Uterus (tissue), 4 donors: Measurements from ENCODE around the gene ARL3. TPM values are rescaled to one million over a fixed set of nuclear protein-coding genes. Genes with fewer than 3 reads are reported as not detected.
"Not testable (repeated sequence)": the region's sequence is repeated elsewhere in the genome, so short reads cannot be mapped to it uniquely, and the experiment has no call there.

Experiments used
- DNase-seq, 2 donors: peaks; one replicate each; pipeline ENCODE4 v3.0.0-alpha.2; 2019 to 2020
- H3K27ac ChIP-seq, 2 donors: fragments of 200-600 bp; sonication (generic); 1 replicate in 1 of 2; 2 replicates in 1 of 2; pipeline ENCODE4 v1.5.1; 2016 to 2018
- H3K27me3 ChIP-seq, 2 donors: fragments of 200-600 bp; sonication (generic); one replicate each; pipeline ENCODE4 v1.5.1; 2018 to 2019; ENCODE audit warnings: control low read depth in 1 of 2
- H3K36me3 ChIP-seq, 2 donors: fragments of 200-600 bp; sonication (generic); one replicate each; pipeline ENCODE4 v1.5.1; 2019; ENCODE audit warnings: control low read depth in 1 of 2
- H3K4me1 ChIP-seq, 2 donors: fragments of 200-600 bp; sonication (generic); one replicate each; pipeline ENCODE4 v1.5.1; 2018 to 2019; ENCODE audit warnings: control low read depth in 1 of 2
- H3K4me3 ChIP-seq, 2 donors: fragments of 200-600 bp; sonication (generic); 1 replicate in 1 of 2; 2 replicates in 1 of 2; pipeline ENCODE4 v1.5.1; 2018 to 2019; ENCODE audit warnings: mild to moderate bottlenecking in 1 of 2
- H3K9me3 ChIP-seq, 2 donors: fragments of 200-600 bp; sonication (generic); one replicate each; pipeline ENCODE4 v1.5.1; 2019; ENCODE audit warnings: control low read depth in 1 of 2
- CTCF ChIP-seq, 4 experiments: fragments of 200-600 bp in 2 of 4; fragments of 450-650 bp in 2 of 4; sonication (generic) in 2 of 4; IDR thresholded peaks; one replicate each; pipeline ENCODE4 v1.5.1; 2016 to 2019; ENCODE audit warnings: antibody characterized with exemption in 4 of 4, mild to moderate bottlenecking in 2 of 4, moderate library complexity in 1 of 4
- POLR2A ChIP-seq, 2 donors: fragments of 450-650 bp; IDR thresholded peaks; one replicate each; pipeline ENCODE4 v1.6.1; 2016; ENCODE audit warnings: antibody characterized with exemption in 2 of 2, mild to moderate bottlenecking in 1 of 2, moderate library complexity in 1 of 2
- intact Hi-C: fragments of 100-400 bp; cut with DNase I; formaldehyde crosslinking; loops from one replicate; pipeline ENCODE4 v1.15.1; 2023; ENCODE audit warnings: low total_unique reads
- total RNA-seq, 4 donors: library from RNA; depleted of rRNA in 3 of 4; stranded (reverse); fragments of >200 nt in 3 of 4; gene quantifications; one replicate each; pipeline versions ENCODE4 v1.1.0 to v1.2.4, GENCODE V29; 2014 to 2023
- donor health status: DM: yes; HTN: yes; CAD: no.

Gene ARL3
- total RNA-seq, 4 donors from 2014 or later: 7.1 to 19.9 (median 11.0) TPM

- TF ChIP-seq POLR2A (IDR thresholded peaks at IDR 0.05) (peak; percentile 72 to 78), CTCF (IDR thresholded peaks at IDR 0.05) (no peak)
- H3K4me3 ChIP-seq: peak within 1 kb of the TSS; percentile 98 to 99
- H3K27ac ChIP-seq: peak within 1 kb of the TSS; percentile 88 to 90
- H3K4me1 ChIP-seq: peaks cover 0 to 4% of the 10 kb centered on the region in 2 donors
- intact Hi-C loops: loop anchor here (10.0 kb wide), 1 partner anchor 51 kb away; no protein-coding TSS in a partner anchor
- no peaks in the 10 kb centered on the region for H3K9me3 ChIP-seq
- no peaks in the 10 kb centered on the region for H3K27me3 ChIP-seq
- no peaks in the 10 kb centered on the region for H3K36me3 ChIP-seq
- DNase-seq: peak; percentile 94 to 98
Observed at GRCh38 chr10:102743588-102744373, 29.6 kb upstream of the ARL3 start, which contains the start of gene WBP1L. TSS of gene WBP1L (plus strand) at chr10:102743948. CDS start at chr10:102744054, 106 bp downstream.

GRCh38 chr10:102743078-102743587 is 28.9 kb upstream of the ARL3 start:
- Histone ChIP-seq H3K36me3 (no peaks in the 10 kb centered on the region), H3K27me3 (no peaks in the 10 kb centered on the region), H3K4me1 (peaks cover 0 to 4% of the 10 kb centered on the region in 2 donors), H3K9me3 (no peaks in the 10 kb centered on the region), H3K27ac (peak overlapping the region in 1 of 2 donors; percentile 31), H3K4me3 (peak overlapping the region in 1 of 2 donors; percentile 28)
- TF ChIP-seq CTCF (IDR thresholded peaks at IDR 0.05): no peak
- no peak for TF ChIP-seq POLR2A (IDR thresholded peaks at IDR 0.05)
- intact Hi-C loops: loop anchor here (10.0 kb wide), 1 partner anchor 52 kb away; no protein-coding TSS in a partner anchor
- no peak for DNase-seq

- intact Hi-C loops: loop anchor here (10.0 kb wide), 1 partner anchor 52 kb away; no protein-coding TSS in a partner anchor
- H3K4me3 ChIP-seq, H3K36me3 ChIP-seq, H3K27me3 ChIP-seq, H3K27ac ChIP-seq, H3K4me1 ChIP-seq, DNase-seq, H3K9me3 ChIP-seq: not testable (repeated sequence)
Observed at GRCh38 chr10:102742313-102742712, 28.1 kb upstream of the ARL3 start.

GRCh38 chr10:102741726-102742237 is 27.6 kb upstream of the ARL3 start:
- Histone ChIP-seq H3K4me3 (no peak overlapping the region), H3K27ac (no peak overlapping the region), H3K36me3 (no peaks in the 10 kb centered on the region), H3K9me3 (no peaks in the 10 kb centered on the region), H3K4me1 (peaks cover 0 to 4% of the 10 kb centered on the region in 2 donors), H3K27me3 (no peaks in the 10 kb centered on the region)
- no peak for TF ChIP-seq POLR2A (IDR thresholded peaks at IDR 0.05)
- no peak for TF ChIP-seq CTCF (IDR thresholded peaks at IDR 0.05)
- DNase-seq: no peak
- intact Hi-C loops: loop anchor here (10.0 kb wide), 1 partner anchor 53 kb away; no protein-coding TSS in a partner anchor

GRCh38 chr10:102740229-102740628 is 26.0 kb upstream of the ARL3 start:
- no peaks in the 10 kb centered on the region for H3K36me3 ChIP-seq
- no peak overlapping the region for H3K4me3 ChIP-seq
- H3K4me1 ChIP-seq: peaks cover 0 to 4% of the 10 kb centered on the region in 2 donors
- TF ChIP-seq POLR2A (IDR thresholded peaks at IDR 0.05) (no peak), CTCF (IDR thresholded peaks at IDR 0.05) (no peak)
- H3K9me3 ChIP-seq: no peaks in the 10 kb centered on the region
- intact Hi-C loops: loop anchor here (10.0 kb wide), 1 partner anchor 55 kb away; no protein-coding TSS in a partner anchor
- H3K27ac ChIP-seq: no peak overlapping the region
- no peaks in the 10 kb centered on the region for H3K27me3 ChIP-seq
- DNase-seq: no peak
